DND-41 (cell line): ENCODE data around the gene MIB1.

Experiments
- CTCF ChIP-seq: IDR thresholded peaks from 2 replicates; pipeline ENCODE4 v1.5.1; 2012; ENCODE audit warnings: borderline replicate concordance, low read length, moderate library complexity, mild to moderate bottlenecking; ENCODE audit not compliant: poor library complexity, severe bottlenecking; ENCODE audit errors: extremely low read depth
- EZH2 ChIP-seq: IDR thresholded peaks from 3 replicates; pipeline ENCODE4 v1.6.1; 2012; ENCODE audit warnings: borderline replicate concordance, low read depth, mild to moderate bottlenecking, moderate library complexity, low read length, inconsistent platforms; ENCODE audit not compliant: severe bottlenecking

GRCh38 chr18:21901423-21901945 lies 160.9 kb downstream of the MIB1 start:
- no peak for TF ChIP-seq EZH2
- TF ChIP-seq CTCF, result no peak
